ENCODE data around the gene OLFML1. TPM values are rescaled to one million over a fixed set of nuclear protein-coding genes. Genes with fewer than 3 reads are reported as not detected.

Gene OLFML1
- total RNA-seq, 1 experiment from 2014 or later, result not detected

- Mint-ChIP-seq H3K9me3 (ENCODE audit: unreplicated experiment) (peaks cover 7% of the 10 kb centered on the region), H3K4me1 (ENCODE audit: insufficient read depth, unreplicated experiment) (no peaks in the 10 kb centered on the region), H3K27me3 (ENCODE audit: insufficient read depth, unreplicated experiment) (no peaks in the 10 kb centered on the region), H3K36me3 (ENCODE audit: insufficient read depth, unreplicated experiment) (no peaks in the 10 kb centered on the region), H3K4me3 (ENCODE audit: unreplicated experiment) (no peak overlapping the region), H3K27ac (ENCODE audit: low read depth, unreplicated experiment) (no peak overlapping the region)
- ChIA-PET CTCF (interaction anchor here (0.6 to 3.3 kb wide), 3 partner anchors 10 to 49 kb away, joined by 3 to 17 read pairs (median 7); partner anchors contain the start of gene PPFIBP2), POLR2A (interaction anchor here (0.5 kb wide), 1 partner anchor 90 kb away, joined by 3 read pairs; no protein-coding TSS in a partner anchor)
- no peak for TF ChIP-seq CTCF (IDR thresholded peaks at IDR 0.05; ENCODE audit: unreplicated experiment)
- BruUV-seq (replicated peaks), result no TSS peak
- DNase-seq (ENCODE audit: unreplicated experiment), result no peak
- intact Hi-C loops (cut with micrococcal nuclease), result no loop called here
These were observed 37.2 kb downstream of the OLFML1 start for GRCh38 chr11:7522546-7522945.

- CTCF ChIA-PET, result interaction anchor here (0.6 to 3.3 kb wide), 5 partner anchors 11 to 130 kb away, joined by 3 to 17 read pairs (median 6); partner anchors contain the start of gene PPFIBP2
These were observed 38.3 kb downstream of the OLFML1 start for GRCh38 chr11:7523416-7524210.

DNA sequence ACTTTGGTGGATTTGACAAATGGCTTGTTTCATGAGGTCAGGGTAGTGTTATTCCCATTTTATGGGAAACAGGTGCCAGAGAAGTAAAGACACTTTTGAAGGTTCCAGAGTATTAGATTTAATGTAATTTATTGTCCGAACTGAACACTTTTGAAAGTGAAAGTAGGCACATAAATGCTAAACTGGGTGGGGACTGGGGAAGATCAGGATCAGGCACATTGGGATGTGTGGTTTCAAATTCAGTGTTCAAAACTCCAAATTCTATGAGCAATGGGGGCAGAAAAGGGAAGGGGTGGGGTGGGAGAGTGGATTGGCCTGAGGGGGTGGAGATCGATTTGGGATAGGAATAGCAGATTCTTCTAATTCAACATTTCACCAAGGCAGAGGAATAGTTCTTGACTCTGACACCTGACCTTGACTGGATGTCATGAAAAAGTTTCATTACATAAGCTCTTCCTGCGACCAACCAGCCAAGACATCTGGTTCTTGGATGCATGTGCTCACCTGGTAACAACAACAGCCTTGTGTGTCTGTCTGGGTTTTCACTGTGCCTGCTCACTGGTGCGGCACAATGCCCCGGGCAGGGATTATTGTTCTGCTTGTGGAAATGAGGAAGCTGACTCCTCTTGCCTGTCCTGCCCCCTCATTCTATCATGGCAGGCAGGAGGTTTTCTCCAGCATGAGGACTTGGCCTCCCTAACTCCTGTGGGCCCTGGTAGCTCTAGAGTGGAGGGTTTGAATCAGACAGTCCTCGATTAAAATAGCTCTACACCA is 39.3 kb downstream of the OLFML1 start:
- no peak for DNase-seq (ENCODE audit: unreplicated experiment)
- BruUV-seq (replicated peaks), result no TSS peak
- H3K36me3 Mint-ChIP-seq (ENCODE audit: insufficient read depth, unreplicated experiment), result no peaks in the 10 kb centered on the region
- H3K27ac Mint-ChIP-seq (ENCODE audit: low read depth, unreplicated experiment), result no peak overlapping the region
- POLR2A ChIA-PET, result interaction anchor here (1.2 kb wide), 1 partner anchor 10 kb away, joined by 3 read pairs; no protein-coding TSS in a partner anchor
- H3K4me3 Mint-ChIP-seq (ENCODE audit: unreplicated experiment), result no peak overlapping the region
- intact Hi-C loops (cut with micrococcal nuclease), result no loop called here
- H3K27me3 Mint-ChIP-seq (ENCODE audit: insufficient read depth, unreplicated experiment), result no peaks in the 10 kb centered on the region
- CTCF ChIA-PET, result interaction anchor here (0.6 to 2.2 kb wide), 6 partner anchors 9 to 132 kb away, joined by 3 to 7 read pairs (median 4); no protein-coding TSS in a partner anchor
- no peaks in the 10 kb centered on the region for H3K4me1 Mint-ChIP-seq (ENCODE audit: insufficient read depth, unreplicated experiment)
- no peak for TF ChIP-seq CTCF (IDR thresholded peaks at IDR 0.05; ENCODE audit: unreplicated experiment)
- H3K9me3 Mint-ChIP-seq (ENCODE audit: unreplicated experiment), result no peaks in the 10 kb centered on the region

More at GRCh38 chr11:7523416-7524210, 38.3 kb downstream of the OLFML1 start:
- no peak for TF ChIP-seq CTCF (IDR thresholded peaks at IDR 0.05; ENCODE audit: unreplicated experiment)
- DNase-seq (ENCODE audit: unreplicated experiment), result no peak
- BruUV-seq (replicated peaks), result no TSS peak
- POLR2A ChIA-PET, result interaction anchor here (0.9 to 1.2 kb wide), 3 partner anchors 10 to 34 kb away, joined by 3 to 4 read pairs (median 4); partner anchors contain the start of gene PPFIBP2
- H3K4me3 Mint-ChIP-seq (ENCODE audit: unreplicated experiment), result no peak overlapping the region
- no peaks in the 10 kb centered on the region for H3K4me1 Mint-ChIP-seq (ENCODE audit: insufficient read depth, unreplicated experiment)
- H3K27me3 Mint-ChIP-seq (ENCODE audit: insufficient read depth, unreplicated experiment), result no peaks in the 10 kb centered on the region
- H3K27ac Mint-ChIP-seq (ENCODE audit: low read depth, unreplicated experiment), result no peak overlapping the region
- intact Hi-C loops (cut with micrococcal nuclease), result no loop called here
- H3K36me3 Mint-ChIP-seq (ENCODE audit: insufficient read depth, unreplicated experiment), result no peaks in the 10 kb centered on the region
- H3K9me3 Mint-ChIP-seq (ENCODE audit: unreplicated experiment), result peaks cover 7% of the 10 kb centered on the region

- ChIA-PET POLR2A (no interaction called here), CTCF (interaction anchor here (0.6 to 1.9 kb wide), 4 partner anchors 8 to 132 kb away, joined by 3 to 6 read pairs (median 4); no protein-coding TSS in a partner anchor)
- no TSS peak for BruUV-seq (replicated peaks)
- Mint-ChIP-seq H3K36me3 (ENCODE audit: insufficient read depth, unreplicated experiment) (no peaks in the 10 kb centered on the region), H3K27me3 (ENCODE audit: insufficient read depth, unreplicated experiment) (no peaks in the 10 kb centered on the region), H3K4me1 (ENCODE audit: insufficient read depth, unreplicated experiment) (no peaks in the 10 kb centered on the region), H3K4me3 (ENCODE audit: unreplicated experiment) (no peak overlapping the region), H3K9me3 (ENCODE audit: unreplicated experiment) (no peaks in the 10 kb centered on the region), H3K27ac (ENCODE audit: low read depth, unreplicated experiment) (no peak overlapping the region)
- intact Hi-C loops (cut with micrococcal nuclease), result no loop called here
- DNase-seq (ENCODE audit: unreplicated experiment), result no peak
- no peak for TF ChIP-seq CTCF (IDR thresholded peaks at IDR 0.05; ENCODE audit: unreplicated experiment)
These were observed 40.1 kb downstream of the OLFML1 start for GRCh38 chr11:7525424-7525823.
